ENCODE data around the gene QSER1.

GRCh38 chr11:32894921-32895320, 2.3 kb downstream of the QSER1 start:
- no peak for TF ChIP-seq SMARCC2 (IDR thresholded peaks at IDR 0.05; ENCODE audit: low read depth)
- TF ChIP-seq ZNF274 (IDR thresholded peaks at IDR 0.05; ENCODE audit: borderline replicate concordance, low read depth, low read length), result no peak
- no peak for TF ChIP-seq EP300 (IDR thresholded peaks at IDR 0.05; ENCODE audit: low read length)
- TF ChIP-seq CTCF (IDR thresholded peaks at IDR 0.05 in 2 of 3, conservative IDR thresholded peaks at IDR 0.05 in 1 of 3; ENCODE audit: insufficient read depth in 2 of 3, low read depth in 1 of 3, low read length in 3 of 3), result no peak
- TF ChIP-seq ZNF224 (CRISPR knock-in tag; IDR thresholded peaks at IDR 0.05), result no peak
- no peak for TF ChIP-seq POLR2A (conservative IDR thresholded peaks at IDR 0.05)
